Liver (tissue), 3 donors: ENCODE measurements around the gene SERPING1.

Experiments used
- EGR1 ChIP-seq, 2 donors: IDR thresholded peaks; 2 replicates each; pipeline ENCODE4 v1.6.1; 2016 to 2018; ENCODE audit warnings: antibody characterized with exemption in 2 of 2, low read depth in 2 of 2
- FOXA2 ChIP-seq: IDR thresholded peaks from 2 replicates; pipeline ENCODE4 v1.6.1; 2016; ENCODE audit warnings: antibody characterized with exemption
- GABPA ChIP-seq, 2 donors: IDR thresholded peaks in 1 of 2; conservative IDR thresholded peaks in 1 of 2; 2 replicates each; pipeline ENCODE4 v1.6.1; 2016; ENCODE audit warnings: antibody characterized with exemption in 2 of 2, mild to moderate bottlenecking in 1 of 2, moderate library complexity in 1 of 2
- HNF4A ChIP-seq, 2 donors: conservative IDR thresholded peaks; 2 replicates each; pipeline ENCODE4 v1.6.1; 2016; ENCODE audit warnings: antibody characterized with exemption in 2 of 2, mild to moderate bottlenecking in 2 of 2
- RAD21 ChIP-seq, 2 donors: IDR thresholded peaks; 2 replicates each; pipeline ENCODE4 v1.6.1; 2016; ENCODE audit warnings: antibody characterized with exemption in 2 of 2, mild to moderate bottlenecking in 2 of 2
- SP1 ChIP-seq: IDR thresholded peaks from 2 replicates; pipeline ENCODE4 v1.6.1; 2018; ENCODE audit warnings: antibody characterized with exemption, mild to moderate bottlenecking
- TAF1 ChIP-seq: conservative IDR thresholded peaks from 2 replicates; pipeline ENCODE4 v1.6.1; 2016; ENCODE audit warnings: antibody characterized with exemption, mild to moderate bottlenecking
- YY1 ChIP-seq: IDR thresholded peaks from 2 replicates; pipeline ENCODE4 v1.6.1; 2016; ENCODE audit warnings: antibody characterized with exemption, mild to moderate bottlenecking
- TF ChIP-seq, protein P1 (sequence below): IDR thresholded peaks from 2 replicates; pipeline ENCODE4 v1.6.1; 2016; ENCODE audit warnings: antibody characterized with exemption
- TF ChIP-seq, protein P2 (sequence below): fragments of 150-350 bp; IDR thresholded peaks from 2 replicates; pipeline ENCODE4 v1.5.1; 2017; ENCODE audit warnings: improper control_type of control experiment, low read depth, low read length; ENCODE audit not compliant: missing input control
- TF ChIP-seq, protein P3 (sequence below): IDR thresholded peaks from 2 replicates; pipeline ENCODE4 v1.6.1; 2016; ENCODE audit warnings: antibody characterized with exemption, mild to moderate bottlenecking
- TF ChIP-seq, protein P4 (sequence below): IDR thresholded peaks from 2 replicates; pipeline ENCODE4 v1.6.1; 2016; ENCODE audit warnings: antibody characterized with exemption
- TF ChIP-seq, protein P5 (sequence below): IDR thresholded peaks from 2 replicates; pipeline ENCODE4 v1.6.1; 2016; ENCODE audit warnings: antibody characterized with exemption
- donor health status: healthy.
- donor health status: healthy.

DNA sequence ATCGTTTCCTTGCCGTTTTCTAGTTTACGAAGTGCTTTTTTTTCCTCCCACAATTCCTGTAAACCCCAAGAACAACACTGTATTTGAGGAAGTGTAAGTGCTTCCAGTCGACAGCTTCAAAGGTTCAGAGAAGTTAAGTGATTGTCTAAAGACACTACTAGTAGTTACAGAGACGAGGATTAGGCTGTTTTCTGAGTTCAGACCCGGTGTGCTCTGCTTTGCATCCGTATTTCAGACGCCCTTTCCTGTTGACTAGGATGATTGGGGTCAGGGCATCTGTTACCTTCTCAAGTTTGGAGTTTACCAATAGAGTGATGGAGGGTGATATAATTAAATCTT is 60.5 kb downstream of the SERPING1 start:
- TF ChIP-seq, protein P1, sequence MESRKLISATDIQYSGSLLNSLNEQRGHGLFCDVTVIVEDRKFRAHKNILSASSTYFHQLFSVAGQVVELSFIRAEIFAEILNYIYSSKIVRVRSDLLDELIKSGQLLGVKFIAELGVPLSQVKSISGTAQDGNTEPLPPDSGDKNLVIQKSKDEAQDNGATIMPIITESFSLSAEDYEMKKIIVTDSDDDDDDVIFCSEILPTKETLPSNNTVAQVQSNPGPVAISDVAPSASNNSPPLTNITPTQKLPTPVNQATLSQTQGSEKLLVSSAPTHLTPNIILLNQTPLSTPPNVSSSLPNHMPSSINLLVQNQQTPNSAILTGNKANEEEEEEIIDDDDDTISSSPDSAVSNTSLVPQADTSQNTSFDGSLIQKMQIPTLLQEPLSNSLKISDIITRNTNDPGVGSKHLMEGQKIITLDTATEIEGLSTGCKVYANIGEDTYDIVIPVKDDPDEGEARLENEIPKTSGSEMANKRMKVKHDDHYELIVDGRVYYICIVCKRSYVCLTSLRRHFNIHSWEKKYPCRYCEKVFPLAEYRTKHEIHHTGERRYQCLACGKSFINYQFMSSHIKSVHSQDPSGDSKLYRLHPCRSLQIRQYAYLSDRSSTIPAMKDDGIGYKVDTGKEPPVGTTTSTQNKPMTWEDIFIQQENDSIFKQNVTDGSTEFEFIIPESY = no peak
- TF ChIP-seq YY1 = no peak
- no peak for TF ChIP-seq HNF4A (conservative IDR thresholded peaks at IDR 0.05)
- TF ChIP-seq, protein P2, sequence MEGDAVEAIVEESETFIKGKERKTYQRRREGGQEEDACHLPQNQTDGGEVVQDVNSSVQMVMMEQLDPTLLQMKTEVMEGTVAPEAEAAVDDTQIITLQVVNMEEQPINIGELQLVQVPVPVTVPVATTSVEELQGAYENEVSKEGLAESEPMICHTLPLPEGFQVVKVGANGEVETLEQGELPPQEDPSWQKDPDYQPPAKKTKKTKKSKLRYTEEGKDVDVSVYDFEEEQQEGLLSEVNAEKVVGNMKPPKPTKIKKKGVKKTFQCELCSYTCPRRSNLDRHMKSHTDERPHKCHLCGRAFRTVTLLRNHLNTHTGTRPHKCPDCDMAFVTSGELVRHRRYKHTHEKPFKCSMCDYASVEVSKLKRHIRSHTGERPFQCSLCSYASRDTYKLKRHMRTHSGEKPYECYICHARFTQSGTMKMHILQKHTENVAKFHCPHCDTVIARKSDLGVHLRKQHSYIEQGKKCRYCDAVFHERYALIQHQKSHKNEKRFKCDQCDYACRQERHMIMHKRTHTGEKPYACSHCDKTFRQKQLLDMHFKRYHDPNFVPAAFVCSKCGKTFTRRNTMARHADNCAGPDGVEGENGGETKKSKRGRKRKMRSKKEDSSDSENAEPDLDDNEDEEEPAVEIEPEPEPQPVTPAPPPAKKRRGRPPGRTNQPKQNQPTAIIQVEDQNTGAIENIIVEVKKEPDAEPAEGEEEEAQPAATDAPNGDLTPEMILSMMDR = no peak
- TF ChIP-seq, protein P3, sequence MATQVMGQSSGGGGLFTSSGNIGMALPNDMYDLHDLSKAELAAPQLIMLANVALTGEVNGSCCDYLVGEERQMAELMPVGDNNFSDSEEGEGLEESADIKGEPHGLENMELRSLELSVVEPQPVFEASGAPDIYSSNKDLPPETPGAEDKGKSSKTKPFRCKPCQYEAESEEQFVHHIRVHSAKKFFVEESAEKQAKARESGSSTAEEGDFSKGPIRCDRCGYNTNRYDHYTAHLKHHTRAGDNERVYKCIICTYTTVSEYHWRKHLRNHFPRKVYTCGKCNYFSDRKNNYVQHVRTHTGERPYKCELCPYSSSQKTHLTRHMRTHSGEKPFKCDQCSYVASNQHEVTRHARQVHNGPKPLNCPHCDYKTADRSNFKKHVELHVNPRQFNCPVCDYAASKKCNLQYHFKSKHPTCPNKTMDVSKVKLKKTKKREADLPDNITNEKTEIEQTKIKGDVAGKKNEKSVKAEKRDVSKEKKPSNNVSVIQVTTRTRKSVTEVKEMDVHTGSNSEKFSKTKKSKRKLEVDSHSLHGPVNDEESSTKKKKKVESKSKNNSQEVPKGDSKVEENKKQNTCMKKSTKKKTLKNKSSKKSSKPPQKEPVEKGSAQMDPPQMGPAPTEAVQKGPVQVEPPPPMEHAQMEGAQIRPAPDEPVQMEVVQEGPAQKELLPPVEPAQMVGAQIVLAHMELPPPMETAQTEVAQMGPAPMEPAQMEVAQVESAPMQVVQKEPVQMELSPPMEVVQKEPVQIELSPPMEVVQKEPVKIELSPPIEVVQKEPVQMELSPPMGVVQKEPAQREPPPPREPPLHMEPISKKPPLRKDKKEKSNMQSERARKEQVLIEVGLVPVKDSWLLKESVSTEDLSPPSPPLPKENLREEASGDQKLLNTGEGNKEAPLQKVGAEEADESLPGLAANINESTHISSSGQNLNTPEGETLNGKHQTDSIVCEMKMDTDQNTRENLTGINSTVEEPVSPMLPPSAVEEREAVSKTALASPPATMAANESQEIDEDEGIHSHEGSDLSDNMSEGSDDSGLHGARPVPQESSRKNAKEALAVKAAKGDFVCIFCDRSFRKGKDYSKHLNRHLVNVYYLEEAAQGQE = no peak
- TF ChIP-seq RAD21 (IDR thresholded peaks at IDR 0.05) = no peak
- no peak for TF ChIP-seq GABPA (IDR thresholded peaks at IDR 0.05 in 1 of 2, conservative IDR thresholded peaks at IDR 0.05 in 1 of 2)
- no peak for TF ChIP-seq TAF1
- TF ChIP-seq, protein P4, sequence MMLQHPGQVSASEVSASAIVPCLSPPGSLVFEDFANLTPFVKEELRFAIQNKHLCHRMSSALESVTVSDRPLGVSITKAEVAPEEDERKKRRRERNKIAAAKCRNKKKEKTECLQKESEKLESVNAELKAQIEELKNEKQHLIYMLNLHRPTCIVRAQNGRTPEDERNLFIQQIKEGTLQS = no peak
- no peak for TF ChIP-seq SP1
- no peak for TF ChIP-seq EGR1 (IDR thresholded peaks at IDR 0.05; ENCODE audit: low read depth in 2 of 2)
- TF ChIP-seq, protein P5, sequence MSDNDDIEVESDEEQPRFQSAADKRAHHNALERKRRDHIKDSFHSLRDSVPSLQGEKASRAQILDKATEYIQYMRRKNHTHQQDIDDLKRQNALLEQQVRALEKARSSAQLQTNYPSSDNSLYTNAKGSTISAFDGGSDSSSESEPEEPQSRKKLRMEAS = no peak
- TF ChIP-seq FOXA2 = no peak
